Activated naive CD8-positive, alpha-beta T cell treated with anti-CD3 and anti-CD28 coated beads, Interleukin-2, amount 50 U/mL, for 16 hours (primary cell): Measurements from ENCODE around the gene MARCKSL1.
"Not testable (repeated sequence)": the region's sequence is repeated elsewhere in the genome, so short reads cannot be mapped to it uniquely, and the experiment has no call there.

ENCODE experiments used
- DNase-seq: peaks from one replicate; pipeline ENCODE4 v3.0.0-alpha.2; 2020; ENCODE audit warnings: low read depth, low spot score

The MARCKSL1 gene

GRCh38 chr1:32289256-32289655 is 46.8 kb downstream of the MARCKSL1 start:
- no peak for DNase-seq

GRCh38 chr1:32286763-32287162 is 49.3 kb downstream of the MARCKSL1 start:
- no peak for DNase-seq

- no peak for DNase-seq
These were observed 50.4 kb downstream of the MARCKSL1 start for GRCh38 chr1:32285658-32286057.

GRCh38 chr1:32284777-32285176 is 51.3 kb downstream of the MARCKSL1 start:
- not testable (repeated sequence) for DNase-seq
